HPDE6-E6E7 (cell line): ENCODE data around the gene TMLHE.
A peak's percentile ranks its signal among the peaks of the same experiment; 100 is the strongest.
"Not testable (repeated sequence)": the region's sequence is repeated elsewhere in the genome, so short reads cannot be mapped to it uniquely, and the experiment has no call there.

Experiments used
- DNase-seq: peaks from one replicate; pipeline ENCODE4 v3.0.0; 2011; ENCODE audit warnings: missing footprints; ENCODE audit errors: extremely low spot score

The TMLHE gene, protein sequence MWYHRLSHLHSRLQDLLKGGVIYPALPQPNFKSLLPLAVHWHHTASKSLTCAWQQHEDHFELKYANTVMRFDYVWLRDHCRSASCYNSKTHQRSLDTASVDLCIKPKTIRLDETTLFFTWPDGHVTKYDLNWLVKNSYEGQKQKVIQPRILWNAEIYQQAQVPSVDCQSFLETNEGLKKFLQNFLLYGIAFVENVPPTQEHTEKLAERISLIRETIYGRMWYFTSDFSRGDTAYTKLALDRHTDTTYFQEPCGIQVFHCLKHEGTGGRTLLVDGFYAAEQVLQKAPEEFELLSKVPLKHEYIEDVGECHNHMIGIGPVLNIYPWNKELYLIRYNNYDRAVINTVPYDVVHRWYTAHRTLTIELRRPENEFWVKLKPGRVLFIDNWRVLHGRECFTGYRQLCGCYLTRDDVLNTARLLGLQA

DNA sequence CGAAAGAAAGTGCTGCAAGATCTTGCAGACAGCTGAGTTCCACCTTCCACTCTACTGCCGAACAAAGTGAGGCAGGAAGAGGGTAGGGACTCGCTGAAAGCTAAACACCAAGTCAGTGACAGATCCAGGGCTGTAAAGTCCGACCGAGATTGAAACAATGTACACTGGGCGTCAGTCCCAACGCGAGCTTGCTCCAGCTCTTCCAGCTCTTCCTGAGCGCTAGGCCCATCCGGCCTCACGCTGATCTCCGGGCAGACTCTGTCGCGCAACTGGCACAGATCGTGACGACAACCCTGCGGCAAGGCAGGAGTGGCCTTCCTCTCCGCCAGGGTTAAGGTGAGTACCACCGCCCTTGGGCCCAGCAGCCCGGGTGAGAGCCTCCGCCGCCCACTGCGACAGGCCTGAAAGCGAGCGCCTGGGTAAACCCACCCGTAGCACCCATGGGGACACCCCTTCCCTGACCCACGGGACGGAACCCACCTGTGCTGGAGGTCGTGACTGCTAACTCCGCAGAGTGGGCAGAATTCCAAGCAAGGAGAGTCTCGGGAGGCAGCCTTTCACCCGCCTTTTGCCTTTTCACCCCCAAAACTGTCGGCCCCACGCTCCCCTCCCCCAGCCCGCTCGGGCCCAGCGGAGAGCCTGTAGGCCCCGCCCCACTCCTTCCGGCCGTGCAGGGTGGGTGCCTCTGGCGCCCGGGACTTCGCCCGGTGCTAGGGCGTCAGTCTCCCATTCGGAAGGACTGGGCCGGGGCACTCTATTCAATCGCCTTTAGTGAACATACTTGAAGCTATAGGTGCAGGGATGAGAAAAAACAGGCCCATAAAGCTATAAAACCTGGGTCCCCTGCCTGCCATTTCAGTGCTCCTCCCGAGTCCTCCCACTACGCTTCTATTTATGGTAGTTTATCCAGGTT, at the start of gene TMLHE, which contains the start of gene SPRY3:
TSS of gene TMLHE (minus strand) at position 641 of the 913 bp plus-strand sequence. CDS start 67,676 bp downstream, outside the sequence.
TSS of gene SPRY3 (plus strand) at position 275 of the 913 bp plus-strand sequence.
- DNase-seq = peak; percentile 45

DNA sequence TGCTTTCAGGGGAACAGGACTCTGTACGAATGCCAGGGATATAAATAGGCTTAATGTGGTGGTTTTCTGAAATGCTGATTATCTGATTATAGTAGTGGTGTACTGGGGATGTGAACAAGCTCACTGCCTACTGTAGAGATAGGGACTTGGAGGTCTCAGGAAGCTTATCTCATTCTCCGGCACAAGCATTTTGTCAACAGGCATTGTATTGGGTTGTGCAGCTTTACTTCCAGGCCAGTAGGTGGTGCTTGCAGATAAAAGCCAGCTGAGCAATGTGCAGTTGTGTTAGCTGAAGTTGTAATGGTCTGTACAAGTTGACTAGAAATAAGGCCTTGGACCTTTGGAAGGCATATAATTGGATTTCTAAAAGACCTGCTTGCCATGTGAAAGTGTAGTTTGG, 49.5 kb upstream of the TMLHE start:
- DNase-seq = no peak

DNA sequence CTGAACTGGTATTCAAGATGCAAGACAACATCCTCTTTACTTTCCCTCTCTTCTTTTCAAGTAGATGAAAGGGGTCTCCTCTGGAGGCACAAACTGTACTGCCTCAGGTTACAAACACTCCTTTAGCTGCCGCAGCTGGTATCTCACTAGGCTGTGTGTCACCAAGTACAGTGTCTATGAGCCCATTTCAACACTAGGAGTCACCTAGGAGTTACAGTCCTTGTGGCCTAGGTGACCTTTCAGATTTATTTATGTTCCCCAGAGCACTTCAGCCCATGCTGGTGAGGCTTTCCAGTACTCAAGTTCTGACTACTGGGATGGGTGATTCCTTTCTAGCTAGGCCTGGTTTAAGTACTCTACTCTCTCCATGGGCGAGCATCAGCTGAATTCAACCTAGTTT, 32.4 kb upstream of the TMLHE start:
- DNase-seq = no peak

DNA sequence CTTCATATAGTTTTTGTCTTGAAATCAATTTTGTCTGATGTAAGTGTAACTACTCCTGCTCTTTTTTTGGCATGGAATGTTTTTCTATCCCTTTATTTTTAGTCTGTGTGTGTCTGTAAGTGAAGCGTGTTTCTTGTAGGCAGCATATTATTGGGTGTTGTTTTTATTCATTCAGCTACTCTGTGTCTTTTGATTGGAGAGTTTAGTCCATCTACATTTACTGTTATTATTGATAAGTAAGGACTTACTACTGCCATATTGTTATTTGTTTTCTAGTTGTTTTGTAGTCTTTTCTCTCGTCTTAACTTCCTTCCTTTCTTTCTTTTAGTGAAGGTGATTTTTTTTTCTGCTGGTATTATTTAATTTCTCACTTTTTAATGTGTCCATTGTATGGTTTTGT, 30.5 kb upstream of the TMLHE start:
- no peak for DNase-seq

DNA sequence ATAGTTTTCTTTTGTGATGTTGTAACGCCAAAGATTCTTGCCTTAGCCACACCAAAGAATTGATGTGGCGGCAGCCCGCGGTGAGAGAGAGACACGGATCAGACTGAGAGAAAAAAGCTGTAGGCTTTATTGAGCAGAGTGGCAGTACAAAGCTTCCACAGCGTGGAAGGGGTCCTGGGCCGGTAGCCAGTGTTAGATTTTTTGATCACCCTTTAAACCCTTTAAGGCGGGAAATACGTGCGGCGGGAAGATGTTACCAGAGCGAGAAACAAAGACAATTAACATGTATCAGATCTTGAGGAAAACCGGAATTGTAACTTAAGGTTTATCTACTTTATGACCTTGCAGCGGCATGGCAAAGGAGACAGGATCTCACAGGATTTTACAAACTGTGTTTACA, 28.6 kb upstream of the TMLHE start:
- not testable (repeated sequence) for DNase-seq

DNA sequence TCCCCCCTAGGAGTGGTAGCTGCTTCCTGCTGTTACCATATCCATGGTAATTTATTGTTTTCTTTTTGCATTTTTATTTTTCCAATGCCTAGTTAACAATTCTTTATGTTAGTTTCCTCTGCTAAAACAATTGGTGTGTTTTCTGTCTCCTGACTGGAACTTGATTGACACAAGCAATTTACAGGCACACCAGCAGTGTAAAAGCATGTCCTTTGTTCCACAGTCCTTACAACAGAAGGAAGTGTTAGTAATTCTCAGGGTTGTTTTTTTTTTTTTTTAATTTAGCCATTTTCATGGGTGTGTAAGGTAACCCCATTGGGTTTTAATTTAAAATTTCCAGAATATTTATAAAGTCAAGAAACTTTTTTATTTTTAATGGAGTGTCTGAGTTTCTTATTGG, 25.0 kb upstream of the TMLHE start:
- DNase-seq = no peak

DNA sequence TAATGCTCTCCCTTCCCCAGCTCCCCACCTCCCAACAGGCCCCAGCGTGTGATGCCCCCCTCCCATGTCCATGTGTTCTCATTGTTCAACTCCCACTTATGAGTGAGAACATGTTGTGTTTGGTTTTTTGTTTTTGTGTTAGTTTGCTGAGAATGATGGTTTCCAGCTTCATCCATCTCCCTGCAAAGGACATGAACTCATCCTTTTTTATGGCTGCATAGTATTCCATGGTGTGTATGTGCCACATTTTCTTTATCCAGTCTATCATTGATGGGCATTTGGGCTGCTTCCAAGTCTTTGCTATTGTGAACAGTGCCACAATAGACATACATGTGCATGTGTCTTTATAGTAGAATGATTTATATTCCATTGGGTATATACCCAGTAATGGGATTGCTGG, 22.3 kb upstream of the TMLHE start:
- not testable (repeated sequence) for DNase-seq

DNA sequence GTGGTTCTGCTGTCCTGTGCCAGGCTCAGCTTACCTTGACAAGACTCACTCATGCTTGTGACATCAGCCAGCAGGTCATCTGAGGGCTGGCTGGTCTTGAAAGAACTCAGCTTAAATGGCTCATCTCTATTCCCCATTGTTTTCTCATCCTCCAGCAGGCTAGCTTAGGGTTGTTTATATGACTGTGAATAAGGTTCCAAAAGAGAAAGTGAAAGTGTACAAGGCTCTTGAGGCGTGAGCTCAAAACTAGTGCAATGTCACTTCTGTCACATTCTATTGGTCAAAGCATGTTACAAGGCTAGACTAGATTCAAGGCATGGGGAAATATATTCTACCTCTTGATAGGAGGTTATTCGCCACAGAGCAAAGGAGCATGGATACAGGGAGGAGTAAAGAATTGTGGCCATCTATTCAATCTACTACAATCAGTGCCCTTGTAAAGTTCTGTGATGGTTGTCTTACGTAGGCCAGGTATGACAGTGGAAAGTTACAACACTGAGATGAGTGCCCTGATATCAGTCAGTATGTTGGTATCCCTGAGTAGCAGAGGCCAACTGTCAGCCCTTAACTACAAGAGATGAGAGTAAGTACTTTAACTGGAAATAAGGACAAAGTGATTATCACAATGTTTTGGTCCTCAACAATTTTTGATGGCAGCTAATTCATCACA, 19.8 kb upstream of the TMLHE start:
- DNase-seq = no peak

DNA sequence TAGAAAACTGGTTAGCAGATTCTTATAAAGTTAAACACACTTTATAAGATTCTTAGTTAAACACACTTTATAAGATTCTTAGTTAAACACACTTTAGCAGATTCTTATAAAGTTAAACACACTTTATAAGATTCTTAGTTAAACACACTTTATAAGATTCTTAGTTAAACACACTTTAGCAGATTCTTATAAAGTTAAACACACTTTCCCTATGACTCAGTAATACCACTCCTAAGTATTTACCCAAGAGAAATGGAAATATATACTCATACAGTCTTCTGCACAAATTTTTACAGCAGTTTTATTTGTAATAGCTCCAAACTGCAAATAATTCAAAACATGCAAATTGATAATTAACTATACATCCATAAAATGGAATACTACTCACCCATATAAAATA, 7.4 kb upstream of the TMLHE start:
- DNase-seq = not testable (repeated sequence)

DNA sequence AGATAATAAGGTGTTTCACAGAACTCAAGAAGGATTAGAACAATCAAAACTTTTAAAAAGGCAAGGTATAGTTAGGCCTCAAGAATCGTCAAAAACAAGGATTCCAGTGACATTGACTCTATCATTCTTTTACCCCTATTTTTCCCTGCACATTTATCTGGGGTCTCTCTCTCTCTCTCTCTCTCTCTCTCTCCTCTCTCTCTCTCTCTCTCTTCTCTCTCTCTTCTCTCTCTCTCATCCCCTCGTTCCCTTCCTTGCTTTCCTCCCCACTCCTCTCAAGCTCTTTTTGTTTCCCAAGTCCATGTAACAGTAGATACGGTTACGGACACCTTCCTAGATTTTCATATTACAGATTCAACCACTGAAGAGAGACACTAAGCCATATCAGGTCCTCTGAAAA, 3.2 kb upstream of the TMLHE start:
- no peak for DNase-seq

DNA sequence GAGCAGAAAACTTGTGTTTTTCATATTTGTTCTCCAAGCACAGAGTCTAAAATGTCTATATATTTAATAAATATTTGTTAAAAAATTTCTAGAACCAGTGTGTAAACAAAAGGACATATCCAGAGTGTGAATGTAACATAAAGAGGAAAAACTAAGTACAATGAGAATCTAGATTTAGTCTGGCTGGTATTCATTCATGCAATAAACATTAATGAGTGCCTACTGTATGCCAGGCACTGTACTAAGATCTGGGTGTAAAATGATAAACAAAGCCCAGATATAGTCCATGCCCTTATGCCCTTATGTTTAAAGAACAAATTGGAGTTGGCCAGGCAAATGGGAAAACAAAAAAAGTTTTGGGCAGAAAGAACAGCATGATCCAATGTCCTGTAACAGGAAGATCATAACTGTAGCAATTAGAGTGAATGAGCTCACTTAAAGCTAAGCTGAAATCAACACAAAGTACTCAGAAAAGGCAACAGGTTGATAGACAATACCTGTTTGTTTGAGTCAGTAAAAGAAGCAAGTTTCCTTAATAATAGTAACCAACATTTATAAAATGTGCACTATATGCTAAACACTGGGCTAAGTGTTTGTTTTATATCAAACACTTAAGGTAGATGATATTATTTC, 1.3 kb upstream of the TMLHE start:
- no peak for DNase-seq

DNA sequence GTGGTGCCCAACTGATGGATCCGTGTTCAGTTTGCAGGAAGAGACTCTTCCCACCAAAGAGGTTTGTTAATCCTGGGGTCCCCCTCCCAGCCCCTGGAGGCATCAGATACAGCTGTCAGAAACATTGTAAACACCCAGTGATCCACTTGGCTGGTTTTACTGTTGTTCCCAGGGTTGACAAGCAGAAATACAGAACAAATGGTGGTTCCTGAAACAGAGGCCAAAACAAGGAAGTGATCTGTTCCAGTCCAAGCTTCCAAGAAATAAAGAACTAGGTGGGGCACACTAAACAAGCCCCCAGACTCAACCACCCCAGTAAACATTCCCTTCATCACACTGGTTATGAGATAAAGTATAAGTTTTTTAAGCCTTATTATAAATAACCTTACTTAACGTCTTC, 1.4 kb downstream of the TMLHE start:
- no peak for DNase-seq

DNA sequence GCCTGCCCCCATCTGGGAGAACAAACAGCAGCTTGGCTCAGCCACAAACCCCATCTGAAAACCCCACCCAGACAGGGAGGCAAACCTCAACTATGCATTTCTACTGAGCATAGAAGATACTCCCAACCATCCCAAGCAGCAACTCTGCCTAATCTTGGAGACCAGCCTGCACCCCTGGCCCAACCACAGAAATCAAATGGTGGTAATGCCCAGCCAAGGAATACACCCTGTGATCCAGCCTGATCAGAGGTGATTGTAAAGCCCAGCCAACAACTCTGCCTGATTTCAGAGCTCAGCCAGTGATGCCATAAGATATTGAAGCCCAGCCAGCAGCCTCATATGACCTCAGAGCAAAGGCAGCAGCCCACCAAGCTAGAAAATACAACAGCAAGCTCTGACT, 19.8 kb downstream of the TMLHE start:
- DNase-seq = no peak

DNA sequence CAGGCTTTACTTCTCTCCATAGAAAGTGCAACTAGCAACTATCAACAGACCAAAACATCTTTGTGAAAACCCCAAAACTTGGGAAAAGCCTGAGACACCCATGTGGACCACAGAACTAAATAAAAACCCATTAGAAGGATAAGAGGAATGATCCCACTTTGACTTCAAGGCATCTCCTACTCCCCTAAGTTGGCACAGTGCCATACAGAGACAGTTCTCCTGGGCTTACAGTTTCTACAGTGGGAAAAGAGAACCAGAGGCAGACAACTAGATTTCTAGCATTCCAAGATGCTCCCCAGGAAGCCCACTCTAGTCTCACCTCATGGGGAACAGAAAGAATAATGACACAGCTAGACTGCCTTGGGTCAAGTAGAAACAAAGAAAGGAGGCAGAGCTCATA, 20.4 kb downstream of the TMLHE start:
- DNase-seq = no peak

DNA sequence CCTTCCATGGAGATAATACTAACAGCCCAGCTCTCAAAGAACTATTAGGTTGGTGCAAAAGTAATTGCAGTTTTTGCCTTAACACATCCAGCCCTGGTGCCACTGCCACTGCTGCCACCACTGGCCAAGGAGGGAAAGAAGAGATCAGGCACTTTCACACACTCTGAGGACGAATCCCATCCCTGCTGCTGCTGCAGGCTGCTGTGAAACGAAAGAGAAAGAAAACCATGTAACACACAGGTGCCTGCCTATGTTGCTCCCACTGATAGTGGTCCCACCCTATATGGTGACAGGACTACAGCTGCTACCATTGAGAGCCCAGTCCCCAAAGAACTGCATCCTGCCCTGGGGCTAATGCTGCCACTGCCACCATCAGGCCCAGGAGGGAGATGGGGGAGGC, 35.1 kb downstream of the TMLHE start:
- DNase-seq = no peak

DNA sequence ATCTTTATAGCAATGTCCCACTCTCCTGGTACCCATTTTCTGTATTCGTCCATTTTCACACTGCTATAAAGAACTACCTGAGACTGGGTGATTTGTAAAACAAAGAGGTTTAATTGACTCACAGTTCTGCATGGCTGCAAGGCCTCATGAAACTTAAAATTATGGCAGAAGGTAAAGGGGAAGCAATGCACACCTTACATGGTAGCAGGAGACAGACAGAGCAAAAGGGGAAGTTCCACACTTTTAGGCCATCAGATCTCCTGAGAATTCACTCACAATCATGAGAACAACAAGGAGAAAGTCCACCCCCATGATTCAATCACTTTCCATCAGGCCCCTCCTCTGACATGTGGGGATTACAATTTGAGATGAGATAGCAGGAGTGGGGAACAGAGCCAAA, 49.7 kb downstream of the TMLHE start:
- DNase-seq = no peak

DNA sequence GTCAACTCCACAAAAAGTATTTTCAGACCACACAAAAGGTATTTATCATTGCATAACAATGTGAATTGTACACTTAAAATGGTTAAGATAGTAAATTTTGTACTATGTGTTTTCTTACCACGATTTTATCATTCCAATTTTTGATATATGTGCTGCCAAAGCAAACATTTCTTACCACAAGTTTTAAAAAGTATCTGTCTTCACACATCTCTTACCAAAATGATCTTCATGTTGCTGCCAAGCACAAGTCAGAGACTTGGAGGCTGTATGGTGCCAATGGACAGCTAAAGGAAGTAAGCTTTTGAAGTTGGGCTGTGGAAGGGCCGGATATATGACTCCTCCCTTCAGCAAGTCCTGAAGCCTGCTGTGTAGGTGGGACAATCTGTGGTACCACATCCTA, 67.9 kb downstream of the TMLHE start:
- DNase-seq = no peak

DNA sequence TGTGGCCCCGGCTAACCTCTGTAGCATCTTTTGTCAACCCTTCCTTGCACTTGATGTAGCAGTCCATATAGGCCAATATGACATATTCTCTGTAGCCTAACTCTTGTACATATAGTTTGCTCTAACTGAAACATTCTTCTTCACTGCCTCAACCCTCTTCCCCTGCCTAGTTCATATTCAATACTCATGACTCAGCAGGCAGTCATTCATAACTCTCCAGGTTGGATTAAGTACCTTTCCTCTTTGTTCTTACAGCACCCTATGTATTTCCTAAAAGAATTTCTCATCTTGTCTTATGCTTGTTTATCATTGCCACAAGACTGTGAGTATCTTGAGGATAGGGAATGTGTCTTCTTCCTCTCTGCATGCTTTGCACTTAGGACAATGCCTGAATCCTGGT, 76.9 kb downstream of the TMLHE start:
- peak; percentile 68 for DNase-seq

DNA sequence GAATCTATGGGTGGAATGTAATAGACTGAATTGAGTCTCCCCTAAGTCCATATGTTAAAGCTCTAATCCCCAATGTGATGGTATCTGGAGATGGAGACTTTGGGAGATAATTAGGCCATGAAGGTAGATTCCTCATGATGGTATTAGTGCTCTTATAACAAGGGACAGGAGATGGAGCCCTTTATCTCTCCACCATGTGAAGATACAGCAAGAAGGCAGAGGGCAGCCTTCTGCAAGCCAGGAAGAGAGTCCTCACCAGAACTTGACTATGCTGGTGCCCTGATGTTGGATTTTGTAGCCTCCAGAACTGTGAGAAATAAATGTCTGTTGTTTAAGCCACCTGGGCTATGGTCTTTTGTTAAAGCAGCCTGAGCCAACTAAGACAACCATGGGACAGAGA, 78.0 kb downstream of the TMLHE start:
- DNase-seq = no peak

DNA sequence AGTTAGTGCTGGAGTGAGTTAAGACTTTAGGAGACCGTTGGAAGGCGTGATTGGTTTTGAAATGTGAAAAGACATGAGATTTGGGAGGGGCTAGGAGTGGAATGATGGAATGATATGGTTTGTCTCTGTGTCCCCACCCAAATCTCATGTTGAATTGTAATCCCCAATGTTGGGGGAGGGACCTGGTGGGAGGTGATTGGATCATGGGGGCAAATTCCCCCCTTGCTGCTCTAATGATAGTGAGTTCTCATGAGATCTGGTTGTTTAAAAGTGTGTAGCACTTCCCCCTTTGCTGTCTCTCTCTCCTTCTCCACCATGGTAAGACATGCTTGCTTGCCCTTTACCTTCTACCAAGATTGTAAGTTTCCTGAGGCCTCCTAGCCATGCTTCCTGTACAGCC, 85.7 kb downstream of the TMLHE start:
- not testable (repeated sequence) for DNase-seq

DNA sequence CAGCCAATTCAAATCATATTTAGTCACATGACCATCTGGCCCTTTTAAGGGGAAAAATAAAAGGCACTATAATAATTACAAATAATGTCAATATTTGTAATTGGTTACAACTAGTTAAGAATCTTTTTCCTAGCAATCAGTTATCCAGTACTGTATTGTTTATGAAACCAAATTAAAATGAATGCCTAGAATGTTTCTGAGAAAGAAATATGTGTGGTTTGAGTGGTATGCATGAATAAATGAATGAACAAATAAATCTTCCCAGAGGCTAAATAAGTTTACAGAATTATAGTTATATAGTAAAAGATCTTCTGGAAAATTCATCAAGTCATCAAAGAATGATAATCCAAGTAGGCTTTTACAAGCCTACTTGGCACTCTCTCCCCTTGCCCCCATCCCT, 98.5 kb downstream of the TMLHE start:
- no peak for DNase-seq

DNA sequence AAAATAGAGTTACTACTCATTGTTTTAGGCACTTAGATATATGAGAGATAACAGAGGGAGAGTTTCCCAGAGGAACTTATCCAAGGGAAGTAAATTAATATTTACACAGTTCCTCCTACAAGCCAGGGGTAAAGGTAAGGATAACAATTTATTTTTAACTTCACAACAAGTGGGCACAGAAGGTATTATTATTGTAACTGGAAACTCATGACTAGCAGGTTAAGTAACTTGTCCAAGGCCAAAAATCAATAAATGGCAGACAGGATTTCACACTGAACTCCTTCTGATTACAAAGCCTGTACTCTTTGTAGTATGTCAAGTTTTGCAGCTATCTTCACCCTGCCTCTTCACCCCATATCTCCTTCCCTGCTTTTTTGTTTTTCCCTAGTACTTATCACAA, 107.5 kb downstream of the TMLHE start:
- DNase-seq = no peak
